ENCODE measurements around the gene C5orf63.

GRCh38 chr5:127097278-127097677, 24.0 kb upstream of the C5orf63 start:
- TF ChIP-seq JUND (IDR thresholded peaks at IDR 0.05; ENCODE audit: low read length) (no peak), SP4 (IDR thresholded peaks at IDR 0.05; ENCODE audit: low read length) (no peak), POLR2AphosphoS5 (IDR thresholded peaks at IDR 0.05; ENCODE audit: low read depth, low read length) (no peak), CTCF (IDR thresholded peaks at IDR 0.05; ENCODE audit: control extremely low read depth in 1 of 3, insufficient read depth in 1 of 3, low read depth in 1 of 3, low read length in 3 of 3) (no peak), ZNF274 (IDR thresholded peaks at IDR 0.05; ENCODE audit: borderline replicate concordance, extremely low read depth, low read length) (no peak), TAF1 (IDR thresholded peaks at IDR 0.05; ENCODE audit: low read depth, low read length) (no peak), TEAD4 (IDR thresholded peaks at IDR 0.05; ENCODE audit: low read depth, low read length) (no peak), HDAC2 (IDR thresholded peaks at IDR 0.05; ENCODE audit: borderline replicate concordance in 1 of 2, low read depth in 2 of 2, low read length in 2 of 2) (no peak), PHF8 (conservative IDR thresholded peaks at IDR 0.05; ENCODE audit: low read depth, low read length) (no peak), EZH2 (IDR thresholded peaks at IDR 0.05; ENCODE audit: low read depth, low read length, severe bottlenecking) (no peak), KDM1A (IDR thresholded peaks at IDR 0.05; ENCODE audit: borderline replicate concordance, low read length) (no peak)
- TF ChIP-seq, protein P1, sequence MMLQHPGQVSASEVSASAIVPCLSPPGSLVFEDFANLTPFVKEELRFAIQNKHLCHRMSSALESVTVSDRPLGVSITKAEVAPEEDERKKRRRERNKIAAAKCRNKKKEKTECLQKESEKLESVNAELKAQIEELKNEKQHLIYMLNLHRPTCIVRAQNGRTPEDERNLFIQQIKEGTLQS (IDR thresholded peaks at IDR 0.05; ENCODE audit: insufficient read depth, low read depth, low read length) = no peak
- TF ChIP-seq, protein P2, sequence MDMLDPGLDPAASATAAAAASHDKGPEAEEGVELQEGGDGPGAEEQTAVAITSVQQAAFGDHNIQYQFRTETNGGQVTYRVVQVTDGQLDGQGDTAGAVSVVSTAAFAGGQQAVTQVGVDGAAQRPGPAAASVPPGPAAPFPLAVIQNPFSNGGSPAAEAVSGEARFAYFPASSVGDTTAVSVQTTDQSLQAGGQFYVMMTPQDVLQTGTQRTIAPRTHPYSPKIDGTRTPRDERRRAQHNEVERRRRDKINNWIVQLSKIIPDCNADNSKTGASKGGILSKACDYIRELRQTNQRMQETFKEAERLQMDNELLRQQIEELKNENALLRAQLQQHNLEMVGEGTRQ (IDR thresholded peaks at IDR 0.05; ENCODE audit: low read length) = no peak

Data from H1 (cell line).